ENCODE measurements around the gene CHRNB4.

Gene CHRNB4

DNA sequence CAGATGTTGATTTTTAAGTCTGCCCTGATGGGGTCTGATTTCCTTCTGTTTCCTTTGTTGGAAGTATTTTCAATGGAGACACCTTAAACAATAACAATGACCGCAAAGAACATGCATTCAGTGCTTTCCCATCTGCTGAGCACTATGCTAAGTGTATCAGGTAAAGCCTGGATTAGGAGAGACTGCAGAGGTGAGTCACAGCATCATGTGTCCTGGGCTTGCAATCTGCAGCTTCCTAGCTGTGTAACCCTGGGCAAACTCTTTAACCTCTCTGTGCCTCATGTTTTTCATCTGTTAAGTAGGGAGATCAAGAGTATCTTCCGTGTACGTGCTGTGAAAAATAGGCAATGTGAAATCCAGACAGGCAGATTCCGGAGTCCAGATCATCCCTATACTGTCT is 13.3 kb upstream of the CHRNB4 start:
- DNase-seq (ENCODE audit: insufficient read length, low spot score) (no peak), FAIRE-seq (no peak)

DNA sequence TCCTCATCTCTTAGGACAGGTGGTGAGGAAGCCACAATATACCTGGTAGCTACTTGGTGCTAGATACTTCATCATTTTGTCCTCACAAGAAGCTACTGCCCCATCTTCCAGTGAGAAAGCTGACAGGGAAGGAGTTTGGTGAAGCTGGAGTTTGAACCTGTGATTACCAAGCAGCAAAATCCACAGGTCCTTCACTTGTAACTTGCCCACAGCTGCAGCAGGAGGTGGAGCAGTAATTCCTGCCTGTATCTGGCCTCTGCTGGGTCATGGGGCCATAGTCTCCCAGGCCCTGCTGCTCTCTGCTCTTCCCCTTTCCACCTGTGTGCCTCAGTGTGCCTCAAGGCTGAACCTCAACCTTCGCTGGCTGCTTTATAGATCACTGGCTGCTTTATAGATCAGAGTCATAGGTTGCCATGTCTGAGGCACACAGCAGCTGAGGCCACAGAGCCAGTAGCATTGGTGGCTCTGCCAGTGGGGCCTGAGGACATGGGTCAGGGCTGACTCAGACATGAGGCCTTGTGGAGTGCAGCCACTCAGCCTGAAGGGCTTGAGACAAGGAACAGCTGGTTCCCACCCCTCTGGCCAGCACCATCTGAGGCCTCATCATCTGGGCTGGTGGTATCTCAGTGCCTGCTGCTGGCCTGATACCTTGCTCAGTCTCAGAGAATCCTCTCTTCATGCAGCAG is 11.1 kb upstream of the CHRNB4 start:
- TF ChIP-seq, protein P1, sequence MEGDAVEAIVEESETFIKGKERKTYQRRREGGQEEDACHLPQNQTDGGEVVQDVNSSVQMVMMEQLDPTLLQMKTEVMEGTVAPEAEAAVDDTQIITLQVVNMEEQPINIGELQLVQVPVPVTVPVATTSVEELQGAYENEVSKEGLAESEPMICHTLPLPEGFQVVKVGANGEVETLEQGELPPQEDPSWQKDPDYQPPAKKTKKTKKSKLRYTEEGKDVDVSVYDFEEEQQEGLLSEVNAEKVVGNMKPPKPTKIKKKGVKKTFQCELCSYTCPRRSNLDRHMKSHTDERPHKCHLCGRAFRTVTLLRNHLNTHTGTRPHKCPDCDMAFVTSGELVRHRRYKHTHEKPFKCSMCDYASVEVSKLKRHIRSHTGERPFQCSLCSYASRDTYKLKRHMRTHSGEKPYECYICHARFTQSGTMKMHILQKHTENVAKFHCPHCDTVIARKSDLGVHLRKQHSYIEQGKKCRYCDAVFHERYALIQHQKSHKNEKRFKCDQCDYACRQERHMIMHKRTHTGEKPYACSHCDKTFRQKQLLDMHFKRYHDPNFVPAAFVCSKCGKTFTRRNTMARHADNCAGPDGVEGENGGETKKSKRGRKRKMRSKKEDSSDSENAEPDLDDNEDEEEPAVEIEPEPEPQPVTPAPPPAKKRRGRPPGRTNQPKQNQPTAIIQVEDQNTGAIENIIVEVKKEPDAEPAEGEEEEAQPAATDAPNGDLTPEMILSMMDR (IDR thresholded peaks at IDR 0.05; ENCODE audit: insufficient read depth, missing control alignments): no peak
- FAIRE-seq (no peak), DNase-seq (ENCODE audit: insufficient read length, low spot score) (no peak)

More for the DNA sequence above, 13.3 kb upstream of the CHRNB4 start:
- TF ChIP-seq, protein P1 (IDR thresholded peaks at IDR 0.05; ENCODE audit: insufficient read depth, missing control alignments): no peak

- no peak for DNase-seq (ENCODE audit: insufficient read length, low spot score)
- FAIRE-seq: no peak
- TF ChIP-seq, protein P1 (IDR thresholded peaks at IDR 0.05; ENCODE audit: insufficient read depth, missing control alignments): no peak
These were observed 10.0 kb upstream of the CHRNB4 start for GRCh38 chr15:78651007-78651406.

DNA sequence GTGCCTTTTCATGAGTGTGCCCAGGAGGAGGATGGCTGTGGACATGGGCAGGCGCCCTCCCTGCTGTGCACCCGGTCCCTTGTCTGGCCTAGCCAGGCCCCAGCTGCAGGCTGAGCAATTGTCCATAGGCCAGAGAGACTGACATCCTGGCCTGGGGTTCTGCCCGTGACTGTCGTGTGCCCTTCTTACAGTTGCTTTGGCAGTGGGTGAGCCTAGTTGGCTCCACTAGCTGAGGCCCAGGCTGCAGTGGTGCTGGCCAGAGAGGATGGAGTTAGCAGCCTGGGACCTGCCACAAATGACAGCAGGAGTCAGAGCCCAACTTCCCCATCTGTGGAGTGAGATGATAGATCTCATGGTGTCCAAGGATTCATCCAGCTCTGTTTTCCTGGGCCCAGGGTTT is 9.0 kb upstream of the CHRNB4 start:
- DNase-seq (ENCODE audit: insufficient read length, low spot score) (no peak), FAIRE-seq (no peak)
- TF ChIP-seq, protein P1 (IDR thresholded peaks at IDR 0.05; ENCODE audit: insufficient read depth, missing control alignments): no peak

DNA sequence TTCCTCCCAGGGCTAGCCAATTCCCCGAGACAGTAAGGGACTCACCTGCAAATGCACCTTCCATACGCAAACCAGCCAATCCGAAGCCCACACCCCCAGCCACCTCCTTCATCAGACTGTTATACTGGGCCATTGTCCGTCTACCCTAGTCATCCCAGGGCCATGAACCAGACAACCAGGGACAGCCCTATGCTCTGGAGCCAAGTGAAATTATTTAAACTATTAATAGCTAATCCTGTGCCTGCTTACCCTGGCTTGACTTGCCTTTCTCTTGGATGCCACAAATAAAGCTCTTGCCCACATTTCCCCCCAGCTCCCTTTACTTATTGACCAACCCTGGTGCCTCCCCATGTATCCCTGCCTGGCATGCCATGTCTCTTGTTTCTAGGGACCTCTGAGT is 4.0 kb upstream of the CHRNB4 start:
- no peak for FAIRE-seq
- TF ChIP-seq, protein P1 (IDR thresholded peaks at IDR 0.05; ENCODE audit: insufficient read depth, missing control alignments): no peak
- no peak for DNase-seq (ENCODE audit: insufficient read length, low spot score)

DNA sequence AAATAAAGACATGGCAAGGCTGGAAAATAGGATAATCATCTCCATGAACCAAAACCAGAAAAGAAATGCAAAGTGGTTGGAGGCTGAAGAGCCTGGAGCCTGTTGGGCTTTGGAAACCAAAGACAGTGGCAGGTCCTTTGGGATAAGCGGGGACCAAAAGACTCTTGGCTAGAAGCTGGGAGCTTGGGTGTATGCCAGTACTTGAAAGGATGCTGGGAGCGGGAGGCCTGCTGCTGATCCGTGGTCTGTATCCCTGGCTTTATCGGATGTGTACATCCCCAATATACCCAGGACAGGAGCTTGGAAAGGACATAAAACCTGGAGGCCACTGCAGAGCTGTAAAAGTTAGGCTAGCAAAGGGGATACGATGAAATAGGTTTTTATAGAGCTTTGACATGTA is 1.3 kb upstream of the CHRNB4 start:
- TF ChIP-seq, protein P1 (IDR thresholded peaks at IDR 0.05; ENCODE audit: insufficient read depth, missing control alignments): no peak
- DNase-seq (ENCODE audit: insufficient read length, low spot score) (no peak), FAIRE-seq (no peak)

DNA sequence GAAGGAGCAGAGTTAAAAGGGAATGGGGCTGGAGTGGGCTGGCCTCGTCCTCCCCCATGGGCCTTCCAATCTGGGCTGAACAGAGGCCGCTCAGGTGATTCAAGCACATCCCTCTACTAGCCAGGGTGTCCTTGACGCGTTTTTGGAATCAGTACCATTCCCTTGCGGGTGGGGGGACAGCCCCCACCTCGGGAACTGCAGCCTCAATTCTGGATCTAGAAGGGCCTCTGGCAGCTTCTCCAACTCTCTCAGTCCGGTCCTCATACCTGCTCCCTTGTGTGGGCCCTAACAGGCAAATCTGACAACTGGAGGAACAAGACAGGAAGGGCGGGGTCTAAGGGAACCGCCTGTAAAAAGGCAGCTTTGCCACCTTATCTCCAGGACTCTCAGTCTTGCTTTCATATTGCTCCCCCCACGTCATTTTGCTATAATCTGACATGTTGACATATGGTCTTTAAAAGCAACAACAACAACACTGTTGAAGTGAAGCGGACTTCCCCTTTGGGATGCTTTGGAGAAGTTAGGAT is 802 bp upstream of the CHRNB4 start:
- TF ChIP-seq, protein P1 (IDR thresholded peaks at IDR 0.05; ENCODE audit: insufficient read depth, missing control alignments): no peak

More for the DNA sequence above, 802 bp upstream of the CHRNB4 start:
- no peak for FAIRE-seq
- no peak for DNase-seq (ENCODE audit: insufficient read length, low spot score)
